ENCODE measurements around the gene TMEM198. TPM values are rescaled to one million over a fixed set of nuclear protein-coding genes. Genes with fewer than 3 reads are reported as not detected.

The TMEM198 gene
- total and polyA plus RNA-seq, 2 donors (not counting 3 experiments of a cell fraction or from before 2014, with no cell fraction given): not detected

DNA sequence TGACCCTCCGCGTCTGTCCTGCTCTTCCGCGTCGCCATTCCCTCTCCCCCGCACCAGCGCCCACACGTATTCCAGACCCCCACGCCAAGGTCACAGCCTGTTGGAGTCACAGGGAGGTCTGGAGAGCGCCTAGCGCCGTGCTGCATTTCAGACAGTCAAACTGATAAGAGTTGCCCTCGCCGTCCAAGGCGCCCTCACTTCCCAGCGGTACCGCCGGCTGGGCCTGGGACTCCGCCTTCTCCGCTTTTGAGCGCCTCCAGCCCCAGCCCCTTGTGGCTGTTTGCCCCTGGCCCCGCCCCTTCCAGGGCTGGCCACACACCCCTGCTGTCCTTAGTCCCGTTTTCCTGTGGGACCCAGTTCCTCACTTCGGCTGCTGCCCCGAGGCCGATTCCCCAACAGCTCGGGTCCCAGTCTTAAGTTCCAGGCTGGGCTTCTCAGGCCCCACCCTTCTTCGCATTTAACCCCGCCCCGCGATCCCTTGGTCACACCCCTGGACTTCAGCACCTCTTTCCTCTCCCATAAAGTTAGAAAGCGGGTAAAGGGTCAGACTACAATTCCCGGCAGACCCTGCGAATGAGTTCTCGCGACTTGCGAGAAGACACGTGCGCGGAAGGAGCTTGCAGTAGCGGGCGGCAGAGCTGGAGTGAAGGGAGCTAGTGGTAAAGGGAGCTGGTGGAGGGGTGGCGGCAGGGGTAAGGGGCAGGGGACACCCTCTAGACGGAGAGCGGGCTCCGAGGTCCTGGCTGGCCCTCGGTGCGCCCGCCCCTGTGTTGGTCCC, 45.4 kb upstream of the TMEM198 start, which contains the start of gene GMPPA:
TSS of gene GMPPA (plus strand) at position 612 of the 778 bp plus-strand sequence. CDS start 1,085 bp downstream, outside the sequence.
- Histone ChIP-seq H3K4me3 (replicated peaks in 1 of 3; ENCODE audit: insufficient read depth in 1 of 3, low read depth in 1 of 3, low read length in 3 of 3) (peak within 1 kb of the TSS; percentile 72 to 87 (median 76)), H3K79me2 (ENCODE audit: control insufficient read depth, insufficient read depth, low read length) (no peaks in the 10 kb centered on the region), H3K36me3 (ENCODE audit: control insufficient read depth in 2 of 2, extremely low read depth in 1 of 2, insufficient read depth in 2 of 2, low read length in 2 of 2) (peaks cover 0 to 3% of the 10 kb centered on the region in 2 experiments), H3K9ac (replicated peaks; ENCODE audit: extremely low read depth, insufficient read depth, low read length) (peak within 1 kb of the TSS; percentile 97), H4K20me1 (replicated peaks; ENCODE audit: control insufficient read depth, extremely low read depth, insufficient read depth, low read length) (no peaks in the 10 kb centered on the region), H3K9me1 (replicated peaks; ENCODE audit: control insufficient read depth, extremely low read depth, insufficient read depth, low read length) (no peaks in the 10 kb centered on the region), H2AFZ (ENCODE audit: low read depth, low read length) (peak within 1 kb of the TSS; percentile 79), H3K4me2 (ENCODE audit: insufficient read depth, low read length) (peak within 1 kb of the TSS; percentile 82), H3K27me3 (ENCODE audit: control insufficient read depth in 2 of 2, insufficient read depth in 2 of 2, low read length in 2 of 2) (peaks cover 31 to 36% of the 10 kb centered on the region in 2 experiments), H3K4me1 (ENCODE audit: control insufficient read depth, extremely low read depth, insufficient read depth, low read length) (peaks cover 12% of the 10 kb centered on the region), H3K9me3 (replicated peaks; ENCODE audit: control insufficient read depth, insufficient read depth, low read length) (no peaks in the 10 kb centered on the region), H3K27ac (ENCODE audit: insufficient read depth, low read depth, low read length) (peak within 1 kb of the TSS; percentile 66)
- dilution Hi-C loops (cut with MboI; ENCODE audit: extremely low pct_ligation_motif_present, low sequenced_read_pairs): no loop called here
- ChIA-PET POLR2A (interaction anchor here (0.8 to 2.6 kb wide), 6 partner anchors 9 to 111 kb away, joined by 3 to 20 read pairs (median 4); partner anchors contain the start of gene DNPEP), CTCF (interaction anchor here (0.6 to 19.9 kb wide), 15 partner anchors 10 to 344 kb away, joined by 3 to 731 read pairs (median 3); partner anchors contain the start of genes CHPF, DNPEP, STK11IP and TMEM198)
- DNase-seq (ENCODE audit: low read depth, low spot score) (peak; percentile 99), FAIRE-seq (peak; percentile 99)
- TF ChIP-seq POLR2A (IDR thresholded peaks at IDR 0.05; ENCODE audit: low read depth, low read length) (peak; percentile 87), FOS (IDR thresholded peaks at IDR 0.05; ENCODE audit: borderline replicate concordance, insufficient read depth, low read length) (no peak), POLR2AphosphoS5 (IDR thresholded peaks at IDR 0.05; ENCODE audit: insufficient read depth, low read depth, low read length) (peak; percentile 39)
- TF ChIP-seq, protein P1, sequence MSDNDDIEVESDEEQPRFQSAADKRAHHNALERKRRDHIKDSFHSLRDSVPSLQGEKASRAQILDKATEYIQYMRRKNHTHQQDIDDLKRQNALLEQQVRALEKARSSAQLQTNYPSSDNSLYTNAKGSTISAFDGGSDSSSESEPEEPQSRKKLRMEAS (IDR thresholded peaks at IDR 0.05; ENCODE audit: insufficient read depth, insufficient read length): peak; percentile 88
- TF ChIP-seq, protein P2, sequence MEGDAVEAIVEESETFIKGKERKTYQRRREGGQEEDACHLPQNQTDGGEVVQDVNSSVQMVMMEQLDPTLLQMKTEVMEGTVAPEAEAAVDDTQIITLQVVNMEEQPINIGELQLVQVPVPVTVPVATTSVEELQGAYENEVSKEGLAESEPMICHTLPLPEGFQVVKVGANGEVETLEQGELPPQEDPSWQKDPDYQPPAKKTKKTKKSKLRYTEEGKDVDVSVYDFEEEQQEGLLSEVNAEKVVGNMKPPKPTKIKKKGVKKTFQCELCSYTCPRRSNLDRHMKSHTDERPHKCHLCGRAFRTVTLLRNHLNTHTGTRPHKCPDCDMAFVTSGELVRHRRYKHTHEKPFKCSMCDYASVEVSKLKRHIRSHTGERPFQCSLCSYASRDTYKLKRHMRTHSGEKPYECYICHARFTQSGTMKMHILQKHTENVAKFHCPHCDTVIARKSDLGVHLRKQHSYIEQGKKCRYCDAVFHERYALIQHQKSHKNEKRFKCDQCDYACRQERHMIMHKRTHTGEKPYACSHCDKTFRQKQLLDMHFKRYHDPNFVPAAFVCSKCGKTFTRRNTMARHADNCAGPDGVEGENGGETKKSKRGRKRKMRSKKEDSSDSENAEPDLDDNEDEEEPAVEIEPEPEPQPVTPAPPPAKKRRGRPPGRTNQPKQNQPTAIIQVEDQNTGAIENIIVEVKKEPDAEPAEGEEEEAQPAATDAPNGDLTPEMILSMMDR (IDR thresholded peaks at IDR 0.05; ENCODE audit: extremely low read depth in 1 of 2, insufficient read depth in 1 of 2, low read depth in 1 of 2, low read length in 2 of 2): peak in 1 of 2 donors; percentile 10
- intact Hi-C loops (cut with micrococcal nuclease): loop anchor here (1.0 kb wide), 6 partner anchors 11 to 110 kb away; partner anchors contain the start of gene CHPF
- BruUV-seq (replicated peaks): no TSS peak
